ENCODE data around the gene KIF20B.

KIF20B gene

GRCh38 chr10:89785095-89785494, 83.7 kb downstream of the KIF20B start:
- Histone ChIP-seq H3K9me3 (ENCODE audit: insufficient read depth, low read depth, low read length) (no peaks in the 10 kb centered on the region), H3K27ac (ENCODE audit: low read length) (no peak overlapping the region), H3K36me3 (ENCODE audit: insufficient read depth, low read depth, low read length) (peaks cover 15% of the 10 kb centered on the region), H3K27me3 (ENCODE audit: insufficient read depth, low read length) (no peaks in the 10 kb centered on the region), H3K4me1 (ENCODE audit: insufficient read depth, low read length) (peaks cover 6% of the 10 kb centered on the region; the same call in 1 of the 2 replicates), H3K4me3 (ENCODE audit: low read length) (no peak overlapping the region), H3K9ac (ENCODE audit: low read depth, low read length) (no peak overlapping the region)

- no peak overlapping the region for H3K4me3 ChIP-seq (ENCODE audit: low read length)
- H3K36me3 ChIP-seq (ENCODE audit: insufficient read depth, low read depth, low read length) = no peaks in the 10 kb centered on the region
- no peaks in the 10 kb centered on the region for H3K9me3 ChIP-seq (ENCODE audit: insufficient read depth, low read depth, low read length)
- no peaks in the 10 kb centered on the region for H3K27me3 ChIP-seq (ENCODE audit: insufficient read depth, low read length)
- no peak overlapping the region for H3K9ac ChIP-seq (ENCODE audit: low read depth, low read length)
- peaks cover 2% of the 10 kb centered on the region; the same call in 1 of the 2 replicates for H3K4me1 ChIP-seq (ENCODE audit: insufficient read depth, low read length)
- H3K27ac ChIP-seq (ENCODE audit: low read length) = no peak overlapping the region
Observed at GRCh38 chr10:89789188-89789877, 87.9 kb downstream of the KIF20B start.

DNA sequence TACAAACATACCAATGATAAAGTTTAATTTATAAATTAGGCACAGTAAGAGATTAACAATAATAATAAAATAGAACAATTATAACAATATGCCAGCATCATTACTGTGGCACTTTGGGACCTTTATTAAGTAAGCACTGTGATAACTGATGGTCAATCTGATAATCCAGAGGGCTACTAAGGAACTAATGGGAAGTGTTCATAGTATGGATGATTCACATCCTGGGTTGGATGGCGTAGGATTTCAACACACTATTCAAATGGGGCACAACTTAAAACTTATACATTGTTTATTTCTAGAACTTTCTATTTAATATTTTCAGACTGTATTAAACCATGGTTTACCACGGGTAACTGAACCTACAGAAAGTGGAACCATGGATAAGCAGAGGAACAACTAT, 90.8 kb downstream of the KIF20B start:
- no peaks in the 10 kb centered on the region for H3K9me3 ChIP-seq (ENCODE audit: insufficient read depth, low read depth, low read length)
- no peak overlapping the region for H3K9ac ChIP-seq (ENCODE audit: low read depth, low read length)
- H3K36me3 ChIP-seq (ENCODE audit: insufficient read depth, low read depth, low read length) = no peaks in the 10 kb centered on the region
- H3K4me1 ChIP-seq (ENCODE audit: insufficient read depth, low read length) = peaks cover 16% of the 10 kb centered on the region
- H3K27ac ChIP-seq (ENCODE audit: low read length) = no peak overlapping the region
- H3K4me3 ChIP-seq (ENCODE audit: low read length) = no peak overlapping the region
- no peaks in the 10 kb centered on the region for H3K27me3 ChIP-seq (ENCODE audit: insufficient read depth, low read length)

DNA sequence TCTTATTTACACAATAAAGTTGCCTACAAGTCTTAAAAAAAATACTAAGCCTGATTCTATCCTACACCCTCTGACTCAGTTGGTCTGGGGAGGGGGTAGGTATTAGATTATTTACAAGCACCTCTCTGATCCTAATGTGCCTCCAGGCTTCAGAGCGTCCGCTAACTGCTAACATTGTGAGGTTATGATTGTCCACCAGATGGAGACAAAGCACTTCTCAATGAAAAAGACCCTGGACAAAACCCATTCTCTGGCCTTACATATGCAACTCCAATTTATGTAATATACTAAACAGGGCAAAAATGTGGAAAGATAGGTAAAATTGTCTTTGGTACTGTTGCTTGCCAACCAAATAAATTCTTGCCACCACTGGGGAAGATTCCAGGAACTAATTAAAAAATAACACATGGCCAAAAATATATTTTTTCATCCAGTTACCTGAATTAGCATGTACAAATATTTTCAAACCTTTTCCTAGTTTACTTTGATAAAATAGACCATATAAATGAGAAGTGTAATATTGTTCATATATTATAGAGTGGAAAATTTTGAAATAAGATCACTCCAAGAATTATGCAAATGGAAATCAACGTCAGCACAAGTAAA, 92.4 kb downstream of the KIF20B start:
- no peaks in the 10 kb centered on the region for H3K36me3 ChIP-seq (ENCODE audit: insufficient read depth, low read depth, low read length)
- H3K27me3 ChIP-seq (ENCODE audit: insufficient read depth, low read length) = no peaks in the 10 kb centered on the region
- H3K9me3 ChIP-seq (ENCODE audit: insufficient read depth, low read depth, low read length) = no peaks in the 10 kb centered on the region
- H3K27ac ChIP-seq (ENCODE audit: low read length) = no peak overlapping the region
- no peak overlapping the region for H3K9ac ChIP-seq (ENCODE audit: low read depth, low read length)
- no peak overlapping the region for H3K4me3 ChIP-seq (ENCODE audit: low read length)
- H3K4me1 ChIP-seq (ENCODE audit: insufficient read depth, low read length) = peaks cover 16% of the 10 kb centered on the region

- H3K4me1 ChIP-seq (ENCODE audit: insufficient read depth, low read length) = peaks cover 16% of the 10 kb centered on the region
- H3K36me3 ChIP-seq (ENCODE audit: insufficient read depth, low read depth, low read length) = no peaks in the 10 kb centered on the region
- H3K4me3 ChIP-seq (ENCODE audit: low read length) = no peak overlapping the region
- H3K27me3 ChIP-seq (ENCODE audit: insufficient read depth, low read length) = no peaks in the 10 kb centered on the region
- no peaks in the 10 kb centered on the region for H3K9me3 ChIP-seq (ENCODE audit: insufficient read depth, low read depth, low read length)
- no peak overlapping the region for H3K9ac ChIP-seq (ENCODE audit: low read depth, low read length)
- no peak overlapping the region for H3K27ac ChIP-seq (ENCODE audit: low read length)
Observed at GRCh38 chr10:89795840-89796239, 94.5 kb downstream of the KIF20B start.

DNA sequence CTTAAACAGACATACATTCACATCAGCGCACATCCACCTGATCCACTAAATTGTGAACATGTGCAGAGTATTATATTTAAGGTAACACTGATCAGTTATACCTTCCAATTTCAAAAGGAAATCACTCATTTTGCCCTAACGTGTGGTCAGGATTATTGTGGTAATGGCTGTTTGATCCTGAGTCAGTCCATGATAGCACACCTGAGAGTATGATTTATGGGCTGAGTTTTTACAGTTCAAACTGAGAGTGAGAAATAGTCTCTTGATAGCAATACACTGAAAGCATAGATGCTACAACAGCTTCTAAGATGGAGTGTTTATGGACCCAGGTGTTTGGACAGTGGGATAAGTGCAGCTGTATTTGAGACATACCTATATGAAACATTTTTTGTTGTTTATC, 96.7 kb downstream of the KIF20B start:
- Histone ChIP-seq H3K27ac (ENCODE audit: low read length) (no peak overlapping the region), H3K36me3 (ENCODE audit: insufficient read depth, low read depth, low read length) (no peaks in the 10 kb centered on the region), H3K4me1 (ENCODE audit: insufficient read depth, low read length) (peaks cover 16% of the 10 kb centered on the region), H3K9me3 (ENCODE audit: insufficient read depth, low read depth, low read length) (no peaks in the 10 kb centered on the region), H3K4me3 (ENCODE audit: low read length) (no peak overlapping the region), H3K9ac (ENCODE audit: low read depth, low read length) (no peak overlapping the region), H3K27me3 (ENCODE audit: insufficient read depth, low read length) (no peaks in the 10 kb centered on the region)

- no peaks in the 10 kb centered on the region for H3K27me3 ChIP-seq (ENCODE audit: insufficient read depth, low read length)
- H3K36me3 ChIP-seq (ENCODE audit: insufficient read depth, low read depth, low read length) = no peaks in the 10 kb centered on the region
- H3K9ac ChIP-seq (ENCODE audit: low read depth, low read length) = no peak overlapping the region
- no peak overlapping the region for H3K4me3 ChIP-seq (ENCODE audit: low read length)
- peaks cover 12% of the 10 kb centered on the region for H3K4me1 ChIP-seq (ENCODE audit: insufficient read depth, low read length)
- H3K27ac ChIP-seq (ENCODE audit: low read length) = no peak overlapping the region
- H3K9me3 ChIP-seq (ENCODE audit: insufficient read depth, low read depth, low read length) = no peaks in the 10 kb centered on the region
Observed at GRCh38 chr10:89799573-89799972, 98.2 kb downstream of the KIF20B start.

DNA sequence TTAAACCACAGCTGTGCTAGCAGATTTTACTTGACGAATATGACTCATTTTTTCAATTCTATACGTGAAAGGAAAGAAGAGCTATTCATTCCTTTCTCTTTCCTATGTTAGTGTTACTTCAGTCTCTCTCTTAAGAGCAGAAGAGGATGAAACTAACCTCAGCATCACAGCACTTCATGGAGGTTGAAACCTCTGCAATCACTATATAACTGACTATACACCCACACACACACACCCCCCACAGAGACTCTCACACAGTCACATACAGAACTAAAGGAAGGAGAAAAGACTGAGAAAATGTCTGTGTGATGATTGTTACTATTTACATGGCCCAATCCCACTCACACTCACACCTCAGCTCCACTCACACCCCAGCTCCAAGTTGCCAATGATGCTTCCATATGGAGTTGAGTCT, 104.2 kb downstream of the KIF20B start:
- H3K9ac ChIP-seq (ENCODE audit: low read depth, low read length) = no peak overlapping the region
- H3K27ac ChIP-seq (ENCODE audit: low read length) = no peak overlapping the region
- H3K36me3 ChIP-seq (ENCODE audit: insufficient read depth, low read depth, low read length) = no peaks in the 10 kb centered on the region
- H3K4me1 ChIP-seq (ENCODE audit: insufficient read depth, low read length) = no peaks in the 10 kb centered on the region
- no peaks in the 10 kb centered on the region for H3K27me3 ChIP-seq (ENCODE audit: insufficient read depth, low read length)
- H3K9me3 ChIP-seq (ENCODE audit: insufficient read depth, low read depth, low read length) = no peaks in the 10 kb centered on the region
- H3K4me3 ChIP-seq (ENCODE audit: low read length) = no peak overlapping the region

GRCh38 chr10:89808842-89809241, 107.5 kb downstream of the KIF20B start:
- Histone ChIP-seq H3K27me3 (ENCODE audit: insufficient read depth, low read length) (no peaks in the 10 kb centered on the region), H3K4me3 (ENCODE audit: low read length) (no peak overlapping the region), H3K27ac (ENCODE audit: low read length) (no peak overlapping the region), H3K36me3 (ENCODE audit: insufficient read depth, low read depth, low read length) (no peaks in the 10 kb centered on the region), H3K9me3 (ENCODE audit: insufficient read depth, low read depth, low read length) (no peaks in the 10 kb centered on the region), H3K4me1 (ENCODE audit: insufficient read depth, low read length) (no peaks in the 10 kb centered on the region), H3K9ac (ENCODE audit: low read depth, low read length) (no peak overlapping the region)

DNA sequence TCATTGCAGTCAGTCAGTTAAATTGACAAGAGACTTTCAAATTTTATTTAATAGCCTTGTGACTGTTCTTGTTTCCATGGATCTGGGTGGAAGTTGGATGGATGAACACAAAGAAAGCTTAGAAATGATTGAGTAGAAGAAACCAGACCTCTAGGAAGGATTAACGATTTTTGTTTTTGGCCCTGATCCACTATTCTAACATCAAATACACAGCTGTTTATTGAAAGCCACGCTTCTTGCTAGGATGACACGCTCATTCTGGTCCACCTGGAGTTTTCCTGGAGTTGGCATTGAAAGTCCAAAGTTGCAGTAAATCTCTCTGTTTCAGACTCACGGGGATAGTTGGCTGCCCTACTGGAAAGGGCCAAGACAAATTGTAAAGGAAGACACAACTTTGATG, 108.4 kb downstream of the KIF20B start:
- Histone ChIP-seq H3K27ac (ENCODE audit: low read length) (no peak overlapping the region), H3K27me3 (ENCODE audit: insufficient read depth, low read length) (no peaks in the 10 kb centered on the region), H3K4me1 (ENCODE audit: insufficient read depth, low read length) (no peaks in the 10 kb centered on the region), H3K4me3 (ENCODE audit: low read length) (no peak overlapping the region), H3K9me3 (ENCODE audit: insufficient read depth, low read depth, low read length) (no peaks in the 10 kb centered on the region), H3K9ac (ENCODE audit: low read depth, low read length) (no peak overlapping the region), H3K36me3 (ENCODE audit: insufficient read depth, low read depth, low read length) (no peaks in the 10 kb centered on the region)

- Histone ChIP-seq H3K27me3 (ENCODE audit: insufficient read depth, low read length) (no peaks in the 10 kb centered on the region), H3K4me1 (ENCODE audit: insufficient read depth, low read length) (no peaks in the 10 kb centered on the region), H3K4me3 (ENCODE audit: low read length) (no peak overlapping the region), H3K36me3 (ENCODE audit: insufficient read depth, low read depth, low read length) (no peaks in the 10 kb centered on the region), H3K9me3 (ENCODE audit: insufficient read depth, low read depth, low read length) (no peaks in the 10 kb centered on the region), H3K9ac (ENCODE audit: low read depth, low read length) (no peak overlapping the region), H3K27ac (ENCODE audit: low read length) (no peak overlapping the region)
Observed at GRCh38 chr10:89810908-89811525, 109.6 kb downstream of the KIF20B start.

DNA sequence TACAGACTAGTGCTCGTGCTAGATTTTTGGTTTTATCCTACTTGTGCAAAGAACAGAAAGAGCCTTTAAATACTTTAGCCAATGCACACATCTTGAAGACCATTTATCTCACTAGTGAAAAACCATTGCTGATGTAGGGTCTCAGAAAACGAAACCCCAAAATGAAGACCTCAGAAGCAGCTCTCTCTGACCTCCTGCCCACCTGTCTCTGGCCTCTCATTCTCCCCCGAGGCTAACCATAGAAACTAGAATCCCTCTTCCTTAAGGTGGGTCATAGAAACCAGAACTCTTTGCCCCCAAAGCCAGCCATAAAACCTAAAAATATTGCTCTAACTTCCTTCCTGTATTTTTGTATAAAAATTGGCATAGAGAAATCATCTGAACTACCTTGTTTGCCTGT, 112.2 kb downstream of the KIF20B start:
- H3K9ac ChIP-seq (ENCODE audit: low read depth, low read length) = no peak overlapping the region
- H3K27ac ChIP-seq (ENCODE audit: low read length) = no peak overlapping the region
- peaks cover 8% of the 10 kb centered on the region for H3K9me3 ChIP-seq (ENCODE audit: insufficient read depth, low read depth, low read length)
- H3K4me3 ChIP-seq (ENCODE audit: low read length) = no peak overlapping the region
- H3K27me3 ChIP-seq (ENCODE audit: insufficient read depth, low read length) = no peaks in the 10 kb centered on the region
- H3K36me3 ChIP-seq (ENCODE audit: insufficient read depth, low read depth, low read length) = no peaks in the 10 kb centered on the region
- H3K4me1 ChIP-seq (ENCODE audit: insufficient read depth, low read length) = no peaks in the 10 kb centered on the region

Data from iPS-20b (cell line).